Spinal cord (tissue), 10 donors: ENCODE data around the gene DEK. TPM values are rescaled to one million over a fixed set of nuclear protein-coding genes. Genes with fewer than 3 reads are reported as not detected.

Experiments used
- DNase-seq, 6 donors: peaks; one replicate each; pipeline versions ENCODE4 v3.0.0 to v3.0.0-alpha.2; 2013 to 2015; ENCODE audit warnings: low spot score in 6 of 6, low read depth in 4 of 6
- H3K27ac ChIP-seq: one replicate; pipeline ENCODE4 v1.5.1; 2013; ENCODE audit warnings: low read depth, low read length, control low read depth
- H3K27me3 ChIP-seq: one replicate; pipeline ENCODE4 v1.6.1; 2013; ENCODE audit warnings: low read length; ENCODE audit not compliant: control insufficient read depth, insufficient read depth
- H3K36me3 ChIP-seq: one replicate; pipeline ENCODE4 v1.6.1; 2013; ENCODE audit warnings: low read length; ENCODE audit not compliant: control insufficient read depth, insufficient read depth
- H3K4me1 ChIP-seq: one replicate; pipeline ENCODE4 v1.6.1; 2013; ENCODE audit warnings: low read length; ENCODE audit not compliant: control insufficient read depth, insufficient read depth
- H3K4me3 ChIP-seq: one replicate; pipeline ENCODE4 v1.5.1; 2013; ENCODE audit warnings: low read depth, low read length, control low read depth
- H3K9me3 ChIP-seq: one replicate; pipeline ENCODE4 v1.6.1; 2013; ENCODE audit warnings: low read length; ENCODE audit not compliant: control insufficient read depth, insufficient read depth
- WGBS: methylation state at CpG from one replicate; pipeline ENCODE4 v1.1.5; 2013; ENCODE audit warnings: missing lambda C conversion rate; ENCODE audit not compliant: insufficient coverage; 5-methylcytosine and 5-hydroxymethylcytosine counted together
- polyA plus RNA-seq, 2 donors: library from polyadenylated mRNA; unstranded; fragments of 120-200 nt; gene quantifications; one replicate each; pipeline ENCODE4 v1.2.1, GENCODE V29; 2013; ENCODE audit not compliant: insufficient read length in 2 of 2
- total RNA-seq, 2 donors: library from RNA; depleted of rRNA in 1 of 2; stranded (reverse); fragments of 120-200 nt in 1 of 2; fragments of >200 nt in 1 of 2; gene quantifications; one replicate each; pipeline versions ENCODE4 v1.2.3 to v1.2.4, GENCODE V29; 2013 to 2014
- donor health status: healthy.

Gene DEK
- total and polyA plus RNA-seq, 4 donors: 79.0 to 124 (median 102) TPM

DNA sequence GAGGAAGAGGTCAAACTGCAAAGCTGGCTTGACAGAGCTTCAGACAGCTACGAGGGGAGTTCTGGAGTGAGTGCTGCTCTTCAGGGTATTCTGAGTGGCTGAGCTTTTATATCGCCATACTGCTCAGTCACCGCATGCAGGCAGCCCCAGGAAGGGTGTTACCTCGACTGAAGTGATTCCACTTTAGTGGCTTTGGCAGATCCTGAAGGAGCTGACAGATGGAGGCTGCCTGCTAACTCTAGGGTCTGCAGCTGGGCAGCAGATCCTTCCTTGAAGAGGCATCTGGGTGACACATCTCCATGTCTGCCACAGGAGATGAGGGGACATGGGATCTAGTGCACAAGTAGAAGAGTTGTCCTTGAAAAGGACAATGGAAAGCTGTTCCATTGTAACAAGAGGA lies 3.7 kb upstream of the DEK start:
- 79% methylated on average over 4 of the region's 4 CpGs for WGBS
- H3K27ac ChIP-seq: no peak overlapping the region
- no peak for DNase-seq

DNA sequence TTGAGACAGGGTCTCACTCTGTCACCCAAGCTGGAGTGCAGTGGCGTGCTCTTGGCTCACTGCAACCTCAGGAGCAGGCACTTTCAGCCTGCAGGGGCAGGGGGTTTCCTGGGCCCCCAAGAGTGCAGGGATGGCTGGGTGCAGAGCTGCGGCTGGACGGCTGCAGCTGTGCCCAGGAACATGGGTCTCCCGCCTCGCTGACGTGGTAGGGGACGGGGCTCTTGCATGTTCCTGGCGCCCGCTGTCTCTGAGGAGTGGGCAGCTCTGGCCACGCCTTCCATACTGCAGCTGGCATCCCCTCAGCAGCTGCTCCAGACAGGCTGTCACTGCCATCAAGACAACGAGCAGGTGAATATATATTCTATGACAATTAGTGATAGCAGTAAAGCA lies 2.2 kb upstream of the DEK start:
- Histone ChIP-seq H3K9me3 (peaks cover 4% of the 10 kb centered on the region), H3K4me1 (no peaks in the 10 kb centered on the region), H3K27me3 (no peaks in the 10 kb centered on the region), H3K27ac (no peak overlapping the region), H3K4me3 (no peak overlapping the region), H3K36me3 (peaks cover under 1% of the 10 kb centered on the region)
- WGBS: 99% methylated on average over 9 of the region's 11 CpGs
- DNase-seq: no peak

More for the DNA sequence above, 3.7 kb upstream of the DEK start:
- Histone ChIP-seq H3K4me3 (no peak overlapping the region), H3K27me3 (no peaks in the 10 kb centered on the region), H3K9me3 (peaks cover 4% of the 10 kb centered on the region), H3K36me3 (no peaks in the 10 kb centered on the region), H3K4me1 (no peaks in the 10 kb centered on the region)

DNA sequence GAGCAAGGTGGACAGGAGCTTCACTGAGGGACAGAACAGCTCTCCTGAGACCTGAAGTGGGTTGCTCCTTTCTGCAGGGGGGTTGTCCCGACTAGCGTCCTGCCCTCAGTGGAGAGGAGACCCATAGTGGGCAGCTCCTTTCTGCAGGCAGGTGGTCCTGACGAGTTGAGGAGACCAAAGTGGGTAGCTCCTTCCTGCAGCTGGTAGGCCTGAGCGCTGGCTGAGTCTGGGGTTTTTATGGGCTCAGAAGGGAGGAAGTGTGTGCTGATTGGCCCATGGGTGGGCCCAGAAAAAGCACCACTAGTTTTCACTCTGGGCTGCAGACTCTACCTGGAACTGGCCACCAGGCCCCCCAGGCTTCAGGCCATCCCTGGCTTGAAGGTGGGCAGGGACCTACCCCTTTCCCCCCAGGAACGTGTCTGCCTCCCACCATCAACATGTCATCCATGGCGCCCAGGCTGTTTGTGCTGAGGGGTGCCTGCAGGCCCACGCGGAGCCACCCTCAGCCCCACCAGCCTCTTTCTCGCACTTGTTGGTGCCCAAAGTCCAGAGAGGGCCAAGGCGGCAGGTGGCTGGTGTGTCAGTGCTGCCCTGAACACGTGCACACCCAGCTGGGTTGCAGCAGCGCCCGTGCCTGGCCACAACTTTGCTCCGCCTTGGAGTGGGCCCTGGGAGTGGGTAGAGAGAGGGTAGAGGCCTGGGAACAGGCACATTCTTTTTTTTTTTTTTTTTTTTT lies 1.6 kb upstream of the DEK start:
- Histone ChIP-seq H3K36me3 (peaks cover 4% of the 10 kb centered on the region), H3K4me1 (peaks cover 2% of the 10 kb centered on the region), H3K4me3 (no peak overlapping the region), H3K27me3 (no peaks in the 10 kb centered on the region), H3K9me3 (peaks cover 4% of the 10 kb centered on the region), H3K27ac (no peak overlapping the region)
- WGBS: 100% methylated on average over 14 of the region's 14 CpGs
- DNase-seq: no peak

DNA sequence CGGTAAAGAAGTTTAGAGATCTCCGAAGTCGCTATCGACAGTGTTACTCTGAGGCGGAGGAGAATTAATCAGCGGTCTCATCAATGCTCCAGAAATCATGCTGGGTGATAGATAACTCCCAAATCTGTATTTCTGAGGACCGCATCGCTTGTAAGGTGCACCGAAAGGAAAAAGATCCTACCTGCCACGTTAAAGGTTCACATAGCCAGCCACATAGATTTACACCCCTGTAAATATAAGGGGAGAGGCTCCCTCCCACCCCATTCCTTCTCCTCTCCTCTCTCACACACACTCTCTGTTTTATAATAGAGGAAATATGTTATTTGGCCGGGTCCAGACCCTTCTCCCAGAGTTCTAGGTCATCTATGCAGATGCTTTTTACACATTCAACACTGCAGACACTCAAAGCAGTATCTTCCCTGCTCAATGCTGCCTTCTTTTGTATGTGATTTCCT lies 620 bp upstream of the DEK start:
- no peaks in the 10 kb centered on the region for H3K27me3 ChIP-seq
- H3K36me3 ChIP-seq: peaks cover 8% of the 10 kb centered on the region
- H3K4me3 ChIP-seq: peak overlapping the region; percentile 59
- H3K27ac ChIP-seq: peak overlapping the region; percentile 81
- 0% methylated on average over 6 of the region's 11 CpGs for WGBS
- H3K9me3 ChIP-seq: peaks cover 4% of the 10 kb centered on the region
- peaks cover 7% of the 10 kb centered on the region for H3K4me1 ChIP-seq
- no peak for DNase-seq

DNA sequence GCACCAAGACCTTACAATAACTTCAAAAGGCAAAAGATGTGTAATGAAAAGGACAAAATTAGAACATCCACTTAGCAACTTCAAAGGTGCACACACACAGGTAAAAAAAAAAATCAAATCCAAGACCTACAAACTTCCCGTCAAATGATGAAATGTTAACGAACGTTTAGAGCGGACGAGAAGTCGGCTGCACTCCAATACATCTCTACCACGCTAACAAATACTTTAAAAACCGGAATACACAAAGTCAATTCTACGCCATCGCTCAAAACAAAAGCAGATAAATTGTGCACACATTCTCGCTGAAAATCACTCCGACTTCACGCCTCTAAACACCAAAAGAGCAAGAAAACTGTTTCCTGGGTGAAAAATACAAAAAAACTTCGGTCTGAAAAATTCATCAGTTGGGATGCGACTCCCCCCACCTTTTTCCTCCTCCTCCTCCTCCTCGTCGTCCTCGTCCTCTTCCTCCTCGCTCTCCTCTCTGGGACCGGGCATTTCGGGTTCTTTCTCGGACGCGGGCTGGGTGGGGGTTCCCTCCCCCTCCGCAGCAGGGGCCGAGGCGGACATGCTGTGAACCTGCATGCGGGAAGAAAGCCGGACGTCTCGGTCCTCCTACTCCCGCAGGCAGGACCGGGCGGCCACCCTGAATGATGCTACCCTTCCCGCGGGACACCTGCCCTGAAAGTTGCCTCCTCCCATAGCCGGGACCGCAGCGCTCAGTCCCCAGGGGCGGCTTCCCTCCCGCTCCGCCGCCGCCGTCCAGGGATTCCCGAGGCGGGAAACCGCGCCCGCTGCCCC lies 712 bp downstream of the DEK start:
- no peaks in the 10 kb centered on the region for H3K27me3 ChIP-seq
- peaks cover 4% of the 10 kb centered on the region for H3K9me3 ChIP-seq
- H3K36me3 ChIP-seq: peaks cover 8% of the 10 kb centered on the region
- H3K4me1 ChIP-seq: peaks cover 7% of the 10 kb centered on the region
- H3K4me3 ChIP-seq: peak overlapping the region; percentile 80
- DNase-seq: peak in 4 of 6 donors; percentile 14 to 61 (median 38)
- H3K27ac ChIP-seq: peak overlapping the region; percentile 67
- whole genome bisulfite sequencing: 0% methylated on average over 50 of the region's 50 CpGs

DNA sequence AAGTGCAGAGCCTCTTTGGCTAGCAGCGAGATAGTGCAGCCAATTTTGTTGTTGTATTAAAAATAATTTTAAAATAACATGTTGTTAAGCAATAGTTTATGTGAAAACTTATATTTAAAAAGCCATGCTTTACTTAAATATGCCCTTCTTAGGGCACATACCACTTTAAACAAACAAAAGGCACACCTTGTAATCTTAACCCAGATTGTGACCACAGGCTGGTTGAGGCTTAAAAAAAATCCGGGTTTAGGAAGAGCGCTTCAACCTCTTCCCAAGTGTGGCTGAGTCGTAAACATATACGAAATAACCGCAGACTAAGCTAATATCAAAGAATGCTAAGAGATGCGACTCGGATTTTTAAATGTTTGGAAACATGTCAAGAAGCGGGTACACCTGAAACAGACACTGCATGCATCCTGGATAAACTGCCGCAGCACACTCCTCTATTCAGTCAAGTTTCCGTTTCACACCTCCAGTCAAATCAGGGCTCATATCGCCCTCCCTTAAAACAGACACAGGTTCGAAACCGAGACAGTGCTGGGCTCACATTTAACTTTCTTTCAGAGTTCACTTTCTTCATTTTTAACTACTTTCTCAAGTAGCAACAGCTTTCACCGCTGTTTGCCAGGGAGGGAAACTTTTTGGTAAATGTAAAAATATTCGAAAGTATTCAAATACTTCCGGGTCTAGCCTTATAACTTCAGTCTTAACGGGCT lies 1.5 kb downstream of the DEK start:
- Histone ChIP-seq H3K36me3 (peaks cover 8% of the 10 kb centered on the region), H3K27ac (no peak overlapping the region), H3K27me3 (no peaks in the 10 kb centered on the region), H3K4me1 (peaks cover 7% of the 10 kb centered on the region), H3K9me3 (peaks cover 4% of the 10 kb centered on the region), H3K4me3 (peak overlapping the region; percentile 80)
- peak in 2 of 6 donors; percentile 13 to 23 for DNase-seq
- 0% methylated on average over 5 of the region's 18 CpGs for WGBS

DNA sequence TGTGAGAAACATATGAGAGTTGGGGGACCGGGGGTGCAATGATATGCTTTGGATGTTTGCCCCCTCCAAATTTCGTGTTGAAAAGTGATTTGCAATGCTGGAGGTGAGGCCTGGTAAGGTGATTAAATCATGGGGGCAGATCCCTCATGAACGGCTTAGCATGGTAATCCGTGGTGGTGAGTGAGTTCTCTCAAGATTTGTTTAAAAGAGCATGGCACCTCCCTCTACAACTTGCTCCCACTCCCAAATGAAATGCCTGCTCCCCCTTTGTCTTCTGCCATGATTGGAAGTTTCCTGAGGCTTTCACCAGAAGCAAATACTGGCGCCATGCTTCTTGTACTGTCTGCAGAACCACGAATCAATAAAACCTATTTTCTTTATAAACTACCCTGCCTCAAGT lies 2.5 kb downstream of the DEK start:
- peaks cover 4% of the 10 kb centered on the region for H3K9me3 ChIP-seq
- H3K4me1 ChIP-seq: peaks cover 7% of the 10 kb centered on the region
- WGBS: 59% methylated on average over 3 of the region's 6 CpGs
- no peaks in the 10 kb centered on the region for H3K27me3 ChIP-seq
- no peak for DNase-seq
- no peak overlapping the region for H3K27ac ChIP-seq
- peaks cover 12% of the 10 kb centered on the region for H3K36me3 ChIP-seq
- H3K4me3 ChIP-seq: no peak overlapping the region

DNA sequence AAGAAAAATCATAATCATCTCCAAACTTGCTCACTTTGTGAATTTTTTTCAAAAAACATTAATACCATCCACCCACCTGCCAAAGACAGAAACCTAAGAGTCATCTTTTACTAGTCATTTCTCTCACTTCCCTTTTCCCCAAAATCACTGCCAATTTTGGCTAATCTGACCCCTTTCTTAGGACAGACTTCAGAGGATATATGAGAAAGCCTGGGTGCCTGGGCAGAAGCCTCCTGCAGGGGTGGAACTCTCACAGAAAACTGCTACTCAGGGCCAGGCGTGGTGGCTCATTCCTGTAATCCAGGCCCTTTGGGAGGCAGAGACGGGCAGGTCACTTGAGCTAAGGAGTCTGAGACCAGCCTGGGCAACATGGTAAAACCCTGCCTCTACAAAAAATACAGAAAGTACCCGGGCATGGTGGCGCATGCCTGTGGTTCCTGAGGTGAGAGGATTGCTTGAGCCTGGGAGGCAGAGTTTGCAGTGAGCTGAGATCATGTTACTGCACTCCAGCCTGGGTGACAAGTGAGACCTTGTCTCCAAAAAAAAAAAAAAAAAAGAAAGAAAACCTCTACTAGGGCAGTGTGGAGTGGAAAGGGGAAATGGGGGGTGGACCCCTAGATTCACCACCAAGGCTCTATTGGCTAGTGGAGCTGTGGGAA lies 3.8 kb downstream of the DEK start:
- no peak for DNase-seq
- no CpG with 5 or more reads among the region's 4 CpGs for WGBS
- Histone ChIP-seq H3K4me1 (peaks cover 7% of the 10 kb centered on the region), H3K36me3 (peaks cover 16% of the 10 kb centered on the region), H3K9me3 (no peaks in the 10 kb centered on the region), H3K27ac (no peak overlapping the region), H3K4me3 (no peak overlapping the region), H3K27me3 (no peaks in the 10 kb centered on the region)
